UCSD-AML1 (cell line): ENCODE data around the gene ZNF710.

Experiments
- DNase-seq: peaks from one replicate; lab custom pipeline; 2025; ENCODE audit not compliant: unreplicated experiment; lab: John Stamatoyannopoulos, UW

ZNF710 gene

DNA sequence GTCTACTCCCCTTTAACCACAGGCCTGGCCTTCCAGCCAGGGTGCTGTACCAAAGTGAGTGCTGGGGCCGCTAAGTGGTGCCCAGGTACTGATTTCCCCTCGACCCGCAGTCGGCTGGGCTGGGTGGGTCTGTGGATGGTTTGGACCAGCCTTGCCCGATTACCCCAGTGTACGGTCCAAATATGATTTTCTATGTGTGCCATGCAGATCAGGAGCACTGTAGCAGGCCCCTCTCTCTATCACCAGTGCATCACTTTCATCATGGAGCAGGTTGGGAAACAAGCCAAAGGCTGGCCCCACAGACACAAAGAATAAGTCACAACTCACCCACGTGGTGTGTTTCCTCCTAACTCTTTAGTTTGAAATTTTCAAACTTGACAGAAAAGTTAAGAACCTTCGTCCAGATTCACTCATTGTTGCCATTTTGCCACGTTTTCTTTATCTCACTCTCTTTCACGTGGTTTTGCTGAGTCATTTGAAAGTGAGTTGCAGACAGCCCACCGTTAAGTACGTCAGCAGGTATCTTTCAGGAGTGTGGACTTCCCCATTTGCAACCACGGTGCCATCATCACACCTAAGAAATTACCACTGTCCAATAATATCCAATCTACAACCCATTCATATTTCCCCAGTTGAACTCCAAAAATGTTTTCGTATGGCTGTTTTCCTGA lies 37.0 kb downstream of the ZNF710 start:
- DNase-seq = no peak

DNA sequence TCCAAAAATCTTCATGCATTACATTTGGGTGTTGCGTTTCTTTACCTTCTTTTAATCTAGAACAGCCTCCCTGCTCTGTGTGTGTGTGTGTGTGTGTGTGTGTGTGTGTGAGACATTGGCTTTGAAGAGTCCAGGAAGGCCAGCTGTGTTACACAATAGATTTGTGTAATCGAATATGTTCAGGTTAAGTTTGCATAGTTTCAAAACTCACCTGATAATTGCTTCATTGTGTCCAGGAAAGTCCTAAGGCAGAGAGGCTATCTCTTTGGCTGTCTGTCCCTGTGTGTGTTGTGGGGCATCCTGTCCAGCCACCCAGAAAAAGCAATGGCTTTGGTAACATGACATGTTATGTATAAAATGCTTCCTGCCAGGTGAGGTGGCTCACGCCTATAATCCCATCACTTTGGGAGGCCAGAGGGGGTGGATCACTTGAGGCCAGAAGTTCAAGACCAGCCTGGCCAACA lies 37.5 kb downstream of the ZNF710 start:
- DNase-seq = no peak

DNA sequence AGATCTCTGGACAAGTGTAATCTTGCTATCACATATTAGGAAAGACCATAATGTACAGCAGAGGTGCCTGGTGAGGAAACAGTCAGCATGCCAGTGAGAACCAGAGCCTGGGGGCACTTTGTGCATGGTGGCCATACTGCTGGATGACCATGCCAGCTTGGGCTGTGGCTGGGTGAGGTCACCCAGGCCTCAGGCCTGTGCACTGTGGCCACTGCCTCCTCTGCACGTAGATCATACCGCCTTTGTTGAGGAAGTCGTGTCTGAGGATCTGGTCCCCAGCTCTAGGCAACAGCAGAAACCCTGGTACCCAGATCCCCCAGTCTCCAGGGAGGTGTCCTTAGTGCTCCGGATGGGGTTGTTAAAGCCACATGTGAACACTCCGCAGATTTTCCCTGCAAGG lies 38.9 kb downstream of the ZNF710 start:
- DNase-seq = no peak

DNA sequence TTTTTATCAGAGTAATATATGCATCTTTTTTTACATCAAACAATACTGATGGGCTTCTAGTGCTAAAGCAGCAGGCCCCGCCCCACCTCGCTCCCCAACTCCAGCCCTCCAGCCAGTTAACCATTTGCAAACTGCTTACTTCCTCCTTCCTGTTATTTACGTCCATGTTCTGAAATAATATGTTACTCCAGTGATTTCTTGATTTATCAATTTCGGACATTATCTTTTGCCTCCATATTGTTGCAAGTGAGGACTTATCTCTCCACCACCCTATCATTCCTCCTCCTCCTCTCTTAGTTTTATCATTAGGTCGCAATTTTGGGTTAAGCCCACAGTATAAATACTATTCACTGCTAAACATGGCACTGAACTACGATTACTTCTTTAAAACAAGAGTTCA lies 39.5 kb downstream of the ZNF710 start:
- no peak for DNase-seq

DNA sequence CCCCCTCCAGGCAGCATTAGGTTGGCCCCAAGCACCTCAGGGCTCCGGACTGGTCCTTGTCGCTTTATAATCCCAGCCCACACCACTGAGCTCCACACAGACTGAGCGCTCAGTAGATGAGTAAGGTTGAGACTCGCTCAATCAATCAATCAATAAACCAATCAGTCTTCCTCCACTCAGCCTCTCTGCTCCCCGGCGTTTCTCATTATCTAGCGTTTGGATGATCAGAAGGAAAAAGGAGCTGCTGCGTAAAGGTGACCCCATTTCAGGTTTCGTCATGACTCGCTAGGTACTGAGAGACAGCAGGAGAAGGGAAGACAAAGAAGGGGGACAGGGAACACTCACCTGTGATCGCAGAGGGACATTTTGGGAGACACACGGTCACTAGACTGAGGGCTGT lies 41.2 kb downstream of the ZNF710 start:
- DNase-seq = no peak

DNA sequence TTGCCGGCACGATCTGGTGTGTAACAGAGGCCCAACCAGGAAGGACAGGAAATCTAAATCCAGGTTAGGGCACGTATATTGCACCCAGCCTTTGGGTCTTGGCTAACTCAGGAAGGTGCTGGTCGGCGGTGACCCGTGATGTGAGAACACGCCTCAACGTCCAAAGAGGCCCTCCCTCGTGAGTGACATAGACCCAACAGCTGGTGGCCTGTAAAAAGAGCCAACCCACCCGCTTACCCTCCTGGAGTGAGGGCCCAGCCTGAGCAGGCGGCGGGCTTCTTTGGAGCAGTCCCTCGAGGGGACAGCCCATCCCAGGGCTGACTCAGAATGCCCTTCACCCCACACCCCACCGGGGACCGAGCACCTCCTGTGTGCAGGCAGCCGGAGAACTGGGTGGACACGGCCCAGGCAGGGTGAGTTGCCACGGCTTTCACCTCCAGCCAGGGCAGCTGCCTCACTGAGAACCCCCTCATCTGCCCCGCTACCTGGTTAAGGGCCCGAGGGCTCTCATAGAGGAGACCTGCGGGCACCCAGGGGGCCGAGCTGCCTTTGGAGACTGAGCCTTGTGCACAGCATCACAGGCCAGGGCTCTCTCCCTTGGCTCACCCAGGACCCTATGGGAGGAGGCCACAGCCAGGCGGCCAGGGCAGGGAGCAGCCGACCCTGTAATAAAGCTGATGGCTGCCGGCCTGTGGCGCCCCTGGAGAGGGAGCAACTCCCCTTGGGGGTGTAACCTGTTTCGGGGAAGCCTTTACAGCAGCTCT lies 41.8 kb downstream of the ZNF710 start:
- no peak for DNase-seq

DNA sequence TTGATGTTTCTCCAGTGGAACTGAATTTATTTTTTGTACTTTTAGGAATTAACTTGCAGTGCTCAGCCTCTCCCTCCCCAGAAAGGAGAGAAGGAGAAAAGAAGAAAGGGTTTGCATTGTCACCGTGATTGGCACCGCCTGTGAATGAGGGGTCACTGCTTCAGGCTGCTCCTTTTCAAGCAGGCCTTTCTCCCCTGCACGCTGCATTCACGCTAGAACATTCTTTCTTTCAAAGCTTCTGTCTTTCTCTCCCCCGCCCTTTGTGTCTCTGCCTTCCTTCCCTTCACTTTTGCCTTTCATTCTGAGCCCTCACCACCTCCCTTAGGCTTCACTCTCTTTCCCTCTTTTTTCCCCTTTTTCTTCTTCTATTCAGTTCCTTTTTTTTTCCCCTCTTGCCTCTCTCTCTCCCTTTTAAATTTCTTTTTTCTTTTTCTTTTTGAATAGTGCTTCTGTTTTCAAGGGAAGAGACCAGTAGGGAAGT lies 42.4 kb downstream of the ZNF710 start:
- no peak for DNase-seq

DNA sequence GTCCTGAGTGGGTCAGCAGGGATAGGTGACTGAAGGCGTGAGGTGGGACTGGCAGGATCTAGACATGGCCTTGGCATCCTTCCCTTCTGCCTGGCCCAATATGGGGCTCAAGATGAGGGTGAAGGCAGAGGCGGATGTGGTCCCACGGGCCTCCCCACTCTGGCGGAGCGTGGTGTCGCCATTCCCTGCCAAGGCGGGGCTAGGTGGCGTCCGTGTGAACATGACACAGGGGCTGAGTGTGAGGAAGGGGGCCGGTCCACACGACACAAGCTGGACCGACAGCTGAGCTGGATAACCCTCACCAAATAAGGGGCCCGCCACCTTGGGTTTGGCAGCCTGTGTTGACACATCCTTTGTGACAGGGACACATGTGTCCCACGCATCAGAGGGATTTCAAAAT lies 43.1 kb downstream of the ZNF710 start:
- no peak for DNase-seq

DNA sequence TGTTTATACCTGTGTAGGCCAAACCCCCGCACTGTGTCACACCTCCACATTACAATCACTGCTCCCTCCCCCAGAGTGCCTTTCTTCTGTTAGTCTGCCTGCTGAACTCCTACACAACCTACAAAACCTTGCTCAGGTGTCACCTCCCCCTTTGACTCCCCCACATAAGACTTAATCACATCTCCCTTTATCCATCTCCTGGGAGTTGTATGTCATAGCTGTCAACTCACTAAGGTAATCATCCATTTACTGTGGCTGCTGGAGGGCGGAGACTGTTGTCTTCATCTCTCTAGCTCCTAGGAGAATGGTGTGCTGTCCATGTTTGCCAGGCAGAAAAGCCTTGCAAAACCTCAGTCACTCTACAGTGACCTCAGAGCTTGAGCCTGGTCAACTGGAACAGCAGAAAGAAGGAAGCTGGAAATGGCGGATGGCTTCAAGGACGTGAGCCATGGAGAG lies 43.8 kb downstream of the ZNF710 start:
- DNase-seq = no peak

DNA sequence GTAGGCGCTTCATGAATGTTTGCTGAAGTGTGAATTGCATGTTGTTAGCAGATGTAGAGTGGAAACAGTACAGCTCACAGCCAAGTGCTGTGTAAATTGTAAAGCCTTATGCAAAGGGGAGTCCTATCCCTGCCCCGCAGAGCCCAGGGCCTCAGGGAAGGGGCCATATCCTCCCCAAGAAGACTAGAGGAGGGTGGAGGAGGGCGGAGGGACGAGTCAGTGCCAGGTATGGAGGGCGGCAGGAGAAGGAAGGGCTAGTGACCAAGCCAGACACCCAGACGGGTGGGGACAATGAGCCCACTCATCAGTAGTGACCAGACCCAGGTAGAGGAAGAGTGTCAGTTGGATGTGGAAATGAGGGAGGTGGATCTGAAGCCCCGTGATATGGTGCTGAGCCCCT lies 45.2 kb downstream of the ZNF710 start:
- DNase-seq = no peak

DNA sequence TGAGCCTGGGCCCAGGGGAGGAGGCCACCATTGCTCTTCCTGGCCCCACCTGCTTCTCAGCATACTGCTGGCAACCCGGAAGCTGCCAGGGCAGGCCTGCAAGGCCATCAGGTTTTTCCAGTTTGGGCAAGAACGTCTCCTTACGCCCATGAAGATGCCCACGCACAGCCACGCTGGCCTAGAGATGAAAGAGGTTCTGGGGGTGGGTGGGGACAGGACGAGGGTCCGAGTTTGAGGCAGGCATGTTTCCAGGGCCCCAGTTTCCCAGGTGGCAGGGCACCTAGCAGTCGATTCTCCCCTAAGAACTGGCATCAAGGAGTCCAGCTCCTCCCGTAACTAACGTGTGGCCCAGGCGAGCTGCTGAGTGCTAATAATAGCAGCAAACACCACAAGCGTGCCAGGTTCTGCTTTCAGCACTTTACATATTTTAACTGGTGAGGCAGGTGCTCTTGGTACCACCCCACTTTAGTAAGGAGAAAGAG lies 45.8 kb downstream of the ZNF710 start:
- DNase-seq = no peak

DNA sequence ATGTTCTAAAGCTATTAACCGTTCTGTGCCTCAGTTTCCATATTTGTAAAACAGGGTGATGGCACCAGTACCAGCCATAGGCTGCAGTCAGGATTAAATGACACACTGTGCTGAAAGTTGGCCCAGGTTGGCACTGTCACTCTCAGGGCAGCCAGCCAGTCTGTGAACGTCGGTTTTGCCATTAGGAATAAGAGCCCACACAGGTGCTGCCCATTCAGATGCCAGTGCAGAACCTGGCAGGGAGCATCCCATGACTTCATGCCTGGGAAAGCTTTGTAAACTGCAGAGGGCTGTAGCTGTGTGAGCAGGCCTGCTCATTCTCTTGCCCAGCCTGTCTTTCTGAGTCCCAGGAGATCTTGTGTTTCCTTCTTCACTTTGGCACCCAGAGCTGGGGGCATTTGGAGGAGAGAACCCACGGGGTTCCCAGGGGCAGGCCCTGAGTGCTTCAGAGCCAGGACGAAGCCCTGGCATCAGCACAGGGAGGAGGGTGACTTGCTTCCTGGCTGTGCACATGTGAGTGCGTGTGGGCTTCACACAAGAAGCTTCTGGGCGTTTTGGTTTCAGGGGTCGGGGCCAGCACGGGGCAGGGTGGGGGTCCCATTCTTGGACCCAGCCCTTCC lies 46.9 kb downstream of the ZNF710 start:
- DNase-seq = no peak

DNA sequence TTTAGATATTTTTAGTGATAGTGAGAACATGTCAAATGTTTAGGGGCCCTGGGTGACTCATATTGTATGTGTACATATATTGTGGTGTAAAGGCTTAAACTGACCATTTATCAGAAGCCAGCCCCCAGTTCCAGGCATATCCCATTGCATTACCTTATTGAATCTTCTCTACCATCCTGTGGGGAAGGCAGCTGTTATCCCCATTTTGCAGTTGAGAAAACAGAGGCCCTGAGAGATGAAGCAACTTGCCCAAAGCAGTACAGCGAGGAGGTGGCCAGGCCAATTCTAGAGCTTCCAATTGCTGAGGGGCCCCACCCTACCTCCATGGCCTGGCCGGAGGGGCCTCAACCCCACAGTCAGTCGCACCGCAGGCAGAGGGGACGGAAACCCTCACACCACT lies 47.9 kb downstream of the ZNF710 start:
- no peak for DNase-seq

DNA sequence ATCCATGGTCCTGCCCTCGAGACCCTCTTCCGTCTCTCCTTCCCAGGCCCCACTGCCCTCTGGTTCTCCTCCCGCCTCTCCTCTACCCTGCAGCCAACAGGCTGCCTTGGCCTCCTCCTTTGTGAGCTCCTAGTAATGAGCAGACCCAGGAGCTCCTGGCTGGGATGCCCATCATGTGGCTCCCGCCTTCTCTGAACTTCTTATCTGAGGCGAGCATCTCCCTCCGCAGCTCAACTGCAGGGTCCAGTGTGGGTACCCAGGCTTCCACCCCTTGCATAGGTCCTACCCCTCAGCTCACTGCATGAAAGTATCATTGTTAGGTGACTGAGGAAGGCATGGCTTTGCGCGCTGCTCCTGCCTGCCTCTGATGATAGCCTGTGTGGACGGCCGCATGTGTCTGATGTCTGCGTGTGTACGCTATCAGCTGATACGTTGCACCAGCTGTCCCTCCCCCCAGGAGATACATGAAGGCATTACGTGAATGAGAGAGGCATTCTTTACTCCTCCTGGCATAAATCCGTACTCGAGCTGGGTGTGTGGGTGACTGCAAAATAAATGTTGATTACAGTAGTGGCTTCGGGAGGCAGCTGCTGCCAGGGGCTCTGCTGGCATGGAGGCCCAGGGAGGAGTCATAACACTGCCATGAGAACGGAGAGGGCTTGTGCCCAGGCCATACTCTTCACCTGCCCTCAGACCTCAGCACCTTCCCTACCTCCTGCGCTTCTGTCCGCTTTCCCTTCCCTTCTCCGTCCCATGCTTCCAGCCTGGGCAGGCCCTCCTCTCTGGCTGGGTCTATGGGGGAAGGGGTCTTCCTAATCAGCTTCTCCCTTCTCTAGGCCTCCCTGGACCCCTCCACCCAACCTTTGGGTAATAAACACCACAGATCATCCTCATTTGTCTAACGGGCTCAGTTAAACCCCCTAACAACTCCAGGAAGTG lies 48.8 kb downstream of the ZNF710 start:
- no peak for DNase-seq

DNA sequence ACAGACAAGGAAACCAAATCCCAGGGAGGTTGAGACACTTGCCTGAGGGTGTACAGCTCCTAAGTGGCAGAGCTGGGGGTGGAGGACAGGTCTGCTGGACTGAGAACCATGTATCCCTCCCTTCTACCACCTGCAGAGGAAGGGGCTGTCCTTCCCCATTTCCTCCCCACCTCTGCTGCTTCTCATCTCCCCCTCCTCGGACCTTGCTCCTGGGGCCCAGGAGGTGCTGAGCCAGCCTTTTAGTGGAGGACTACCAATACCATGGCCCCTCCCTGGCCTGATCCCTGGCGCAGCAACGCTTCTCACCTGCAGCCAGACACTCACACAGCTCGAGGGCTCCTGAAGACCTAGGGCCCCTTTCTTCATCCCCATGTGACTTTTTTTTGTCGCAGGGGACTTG lies 50.8 kb downstream of the ZNF710 start:
- DNase-seq = no peak

DNA sequence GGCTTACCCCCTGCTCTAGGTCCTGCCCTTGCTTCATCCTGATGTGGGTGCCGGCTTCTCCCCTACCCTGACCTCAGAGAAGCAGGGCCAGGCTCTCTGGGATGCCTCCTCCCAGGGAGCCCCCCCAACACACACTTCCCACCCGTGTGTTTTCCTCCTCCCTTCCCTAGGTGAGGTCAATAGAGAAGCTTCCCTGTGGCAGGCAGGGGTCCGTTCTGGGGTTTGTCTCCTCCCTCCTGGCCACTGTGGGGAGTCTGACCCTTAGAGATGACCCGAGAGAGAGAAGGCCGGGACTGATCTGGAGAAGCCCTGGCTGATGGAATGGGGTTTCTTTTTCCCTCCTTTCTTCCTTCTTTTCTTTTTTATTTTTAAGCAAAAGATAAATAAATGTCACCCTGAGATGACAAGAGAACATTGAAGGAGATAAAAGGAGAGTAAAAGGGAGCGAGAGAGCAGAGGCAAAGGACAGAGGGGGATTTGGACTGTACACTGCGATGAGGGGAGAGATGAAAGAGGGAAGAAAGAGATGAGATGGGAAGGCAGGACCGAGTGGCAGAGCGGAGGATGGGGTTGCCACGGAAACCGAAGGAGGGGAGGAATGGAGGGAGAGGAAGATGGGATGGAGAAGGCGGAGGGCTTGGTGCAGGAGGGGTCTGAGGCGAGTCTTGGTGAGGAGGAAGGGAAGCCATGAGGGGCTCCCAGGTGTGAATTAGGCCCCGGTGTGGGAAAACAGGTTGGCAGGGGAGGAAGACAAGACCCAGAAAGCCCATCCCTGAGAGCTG lies 52.8 kb downstream of the ZNF710 start:
- DNase-seq = no peak

DNA sequence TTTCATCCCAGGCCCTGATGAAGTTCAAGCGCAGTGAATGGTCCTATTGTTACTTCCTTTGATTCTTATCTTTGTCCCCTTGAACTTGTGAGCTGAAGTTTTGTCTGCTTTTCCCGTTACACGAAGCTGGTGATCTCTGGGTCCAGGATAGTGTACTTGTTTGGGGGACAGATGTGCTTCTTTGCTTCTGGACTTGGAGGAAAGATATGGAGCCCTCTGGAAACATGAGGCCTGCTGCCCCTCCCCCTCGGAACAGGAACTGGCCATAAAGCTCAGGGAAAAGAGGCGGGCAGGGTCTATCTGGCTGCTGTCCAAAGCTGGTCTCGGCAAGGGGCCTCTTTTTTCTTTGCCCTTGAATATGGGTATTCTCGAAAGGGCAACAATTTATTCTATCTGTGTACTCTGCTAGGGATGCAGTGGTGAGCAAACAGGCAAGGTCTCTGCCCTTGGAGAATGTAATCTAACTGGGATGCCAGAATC lies 53.5 kb downstream of the ZNF710 start:
- no peak for DNase-seq

DNA sequence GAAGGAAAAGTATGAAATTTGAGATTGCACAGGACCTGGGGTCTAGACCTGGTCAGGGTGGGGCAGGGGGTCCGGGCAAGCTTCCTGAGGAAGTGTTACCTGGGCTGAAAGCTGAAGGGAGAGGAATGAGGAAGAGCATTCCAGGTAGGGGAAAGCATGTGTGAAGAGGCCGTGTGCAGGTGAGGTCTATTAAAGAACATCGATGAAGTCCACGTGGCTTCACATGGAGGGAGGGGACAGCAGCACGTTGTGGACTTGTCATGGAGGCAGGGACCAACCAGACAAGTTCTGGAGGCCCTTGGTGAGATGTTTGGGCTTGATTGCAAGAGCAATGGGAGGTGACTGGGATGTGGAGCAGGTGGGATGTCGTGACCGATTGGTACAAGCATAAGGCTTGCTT lies 54.1 kb downstream of the ZNF710 start:
- no peak for DNase-seq

DNA sequence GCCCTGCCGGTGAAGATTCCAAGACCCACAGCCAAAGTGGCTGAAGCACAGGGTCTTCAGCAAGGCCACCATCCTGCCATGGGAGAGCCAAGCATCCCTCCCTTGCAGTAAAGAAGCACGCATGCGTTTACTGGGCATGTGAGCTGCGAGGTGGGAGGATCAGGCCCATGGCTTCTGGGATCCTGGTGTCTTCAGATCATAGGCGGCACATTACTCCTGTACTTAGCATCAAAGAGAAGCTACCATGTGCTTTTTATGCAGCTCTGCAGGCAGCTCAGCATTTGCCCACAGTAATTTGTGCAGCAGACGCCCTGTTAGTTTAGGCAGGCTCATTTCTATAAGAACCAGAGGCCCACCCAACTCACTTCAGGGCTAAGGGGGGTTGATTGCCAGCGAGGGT lies 55.4 kb downstream of the ZNF710 start:
- no peak for DNase-seq

DNA sequence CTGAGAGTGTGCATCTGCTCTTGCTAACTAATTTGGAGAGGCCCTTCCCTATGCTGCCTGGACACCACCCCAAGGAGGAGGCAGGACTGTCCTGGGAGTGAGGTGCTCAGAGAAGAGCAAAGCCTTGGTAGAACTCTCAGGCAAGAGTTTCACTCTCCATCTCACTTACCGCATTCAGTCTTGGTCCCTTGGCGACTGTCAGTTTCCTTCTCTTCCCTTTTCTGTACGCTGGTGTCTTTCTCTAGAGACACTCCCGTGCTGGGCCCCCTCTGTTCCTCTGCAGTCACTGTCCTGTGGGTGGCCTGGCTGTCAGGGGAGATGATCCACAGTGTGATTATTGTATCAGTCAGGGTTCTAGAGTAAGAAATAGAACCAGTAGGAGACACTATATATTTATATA lies 57.2 kb downstream of the ZNF710 start:
- no peak for DNase-seq
